HG03378 (cell line): ENCODE measurements around the gene PVALEF.
"Not testable (repeated sequence)": the region's sequence is repeated elsewhere in the genome, so short reads cannot be mapped to it uniquely, and the experiment has no call there.

Experiments used
- ATAC-seq: cut with Tn5 transposase; IDR thresholded peaks from one replicate; pipeline ENCODE4 v1.9.1; 2021; ENCODE audit warnings: mild to moderate bottlenecking, moderate library complexity; ENCODE audit not compliant: unreplicated experiment

Gene PVALEF

GRCh38 chr17:81210466-81210865, 45.2 kb downstream of the PVALEF start:
- ATAC-seq, result no peak

GRCh38 chr17:81210868-81211267, 45.6 kb downstream of the PVALEF start:
- ATAC-seq, result no peak

GRCh38 chr17:81212365-81212764, 47.1 kb downstream of the PVALEF start:
- ATAC-seq, result no peak

GRCh38 chr17:81213978-81214377, 48.7 kb downstream of the PVALEF start:
- no peak for ATAC-seq

GRCh38 chr17:81217491-81217890, 52.2 kb downstream of the PVALEF start:
- no peak for ATAC-seq

GRCh38 chr17:81218459-81218858, 53.2 kb downstream of the PVALEF start:
- ATAC-seq, result no peak

GRCh38 chr17:81218991-81219390, 53.7 kb downstream of the PVALEF start:
- no peak for ATAC-seq

- ATAC-seq, result no peak
Observed at GRCh38 chr17:81219476-81220180, 54.3 kb downstream of the PVALEF start.

GRCh38 chr17:81221371-81221841, 56.1 kb downstream of the PVALEF start:
- ATAC-seq, result no peak

- no peak for ATAC-seq
Observed at GRCh38 chr17:81221842-81222619, 56.7 kb downstream of the PVALEF start.

- no peak for ATAC-seq
Observed at GRCh38 chr17:81222620-81222905, 57.3 kb downstream of the PVALEF start.

- peak; percentile 81 for ATAC-seq
Observed at GRCh38 chr17:81222906-81223761, 57.8 kb downstream of the PVALEF start, which contains the start of gene CEP131. Gene CEP131, minus strand, starts transcription at chr17:81222965. Its CDS starts 2,909 bp downstream, at chr17:81220056.

- no peak for ATAC-seq
Observed at GRCh38 chr17:81223762-81224130, 58.4 kb downstream of the PVALEF start.

- ATAC-seq, result not testable (repeated sequence)
Observed at GRCh38 chr17:81227630-81228029, 62.3 kb downstream of the PVALEF start.

GRCh38 chr17:81228420-81228819, 63.1 kb downstream of the PVALEF start:
- no peak for ATAC-seq

- ATAC-seq, result no peak
Observed at GRCh38 chr17:81228834-81229665, 63.7 kb downstream of the PVALEF start.

- no peak for ATAC-seq
Observed at GRCh38 chr17:81229666-81229920, 64.3 kb downstream of the PVALEF start.

- ATAC-seq, result no peak
Observed at GRCh38 chr17:81230043-81230820, 64.9 kb downstream of the PVALEF start.

GRCh38 chr17:81231121-81231645, 65.9 kb downstream of the PVALEF start:
- ATAC-seq, result no peak
